Stomach (tissue), 9 donors: ENCODE data around the gene PAQR7. TPM values are rescaled to one million over a fixed set of nuclear protein-coding genes. Genes with fewer than 3 reads are reported as not detected.

ENCODE experiments used
- DNase-seq, 2 donors: peaks; one replicate each; pipeline versions ENCODE4 v3.0.0 to v3.0.0-alpha.2; 2013 to 2019
- H3K27ac ChIP-seq, 5 donors: fragments of 200-600 bp in 4 of 5; sonication (generic) in 4 of 5; one replicate each; pipeline ENCODE4 v1.5.1; 2013 to 2019; ENCODE audit warnings: mild to moderate bottlenecking in 1 of 5, moderate library complexity in 1 of 5
- H3K27me3 ChIP-seq, 3 donors: fragments of 200-600 bp; sonication (generic); one replicate each; pipeline ENCODE4 v1.5.1; 2017 to 2019; ENCODE audit warnings: mixed run types in 1 of 3
- H3K36me3 ChIP-seq, 4 donors: fragments of 200-600 bp; sonication (generic); 1 replicate in 3 of 4; 2 replicates in 1 of 4; pipeline ENCODE4 v1.5.1; 2016 to 2019
- H3K4me1 ChIP-seq, 4 donors: fragments of 200-600 bp; sonication (generic); one replicate each; pipeline ENCODE4 v1.5.1; 2016 to 2019
- H3K4me3 ChIP-seq, 4 donors: fragments of 200-600 bp; sonication (generic) in 3 of 4; one replicate each; pipeline ENCODE4 v1.5.1; 2016 to 2019; ENCODE audit warnings: mild to moderate bottlenecking in 1 of 4
- H3K9me3 ChIP-seq, 4 donors: fragments of 200-600 bp; sonication (generic); one replicate each; pipeline ENCODE4 v1.5.1; 2016 to 2019
- CTCF ChIP-seq, 7 experiments: fragments of 450-650 bp in 4 of 7; fragments of 200-600 bp in 3 of 7; sonication (generic) in 3 of 7; IDR thresholded peaks; one replicate each; pipeline ENCODE4 v1.5.1; 2016 to 2019; ENCODE audit warnings: antibody characterized with exemption in 7 of 7, control low read depth in 2 of 7, mild to moderate bottlenecking in 1 of 7
- EP300 ChIP-seq: sonication (generic); formaldehyde crosslinking; IDR thresholded peaks from one replicate; pipeline ENCODE4 v1.6.1; 2017; ENCODE audit warnings: antibody characterized with exemption
- POLR2A ChIP-seq, 4 donors: fragments of 450-650 bp; IDR thresholded peaks; one replicate each; pipeline ENCODE4 v1.6.1; 2016; ENCODE audit warnings: antibody characterized with exemption in 4 of 4, control low read depth in 2 of 4, mild to moderate bottlenecking in 1 of 4, moderate library complexity in 1 of 4
- POLR2AphosphoS5 ChIP-seq, 3 donors: sonication (generic); formaldehyde crosslinking; IDR thresholded peaks; one replicate each; pipeline ENCODE4 v1.6.1; 2016; ENCODE audit warnings: antibody characterized with exemption in 3 of 3
- WGBS, 5 donors: extraction: QIAGEN DNeasy Blood & Tissue Kit in 3 of 5; methylation state at CpG; one replicate each; pipeline versions ENCODE4 v1.1.5 to v1.1.7; 2013 to 2018; 5-methylcytosine and 5-hydroxymethylcytosine counted together
- intact Hi-C: fragments of 100-400 bp; cut with DNase I; formaldehyde crosslinking; loops from one replicate; pipeline ENCODE4 v1.15.1; 2023; ENCODE audit warnings: low total_unique reads
- polyA plus RNA-seq, 3 donors: library from polyadenylated mRNA; stranded (reverse); fragments of 200-250 nt; gene quantifications; one replicate each; pipeline ENCODE4 v1.2.3, GENCODE V29; 2013
- total RNA-seq, 5 donors: library from RNA; depleted of rRNA; stranded (reverse); fragments of >200 nt; gene quantifications; one replicate each; pipeline versions ENCODE4 v1.1.0 to v1.2.3, GENCODE V29; 2014 to 2016
- donor health status: healthy with polysubstance abuse.
- donor health status: Bipolar disorder and iron deficiency.
- donor health status: healthy.

Gene PAQR7
- total and polyA plus RNA-seq, 8 donors, result 1.8 to 10.5 (median 5.4) TPM

- Histone ChIP-seq H3K4me3 (no peak overlapping the region), H3K9me3 (no peaks in the 10 kb centered on the region), H3K4me1 (peaks cover 22 to 31% (median 29%) of the 10 kb centered on the region in 4 donors), H3K27me3 (no peaks in the 10 kb centered on the region), H3K27ac (no peak overlapping the region), H3K36me3 (no peaks in the 10 kb centered on the region)
- DNase-seq, result no peak
- intact Hi-C loops, result no loop called here
- WGBS, 5 donors, result 46 to 58% (median 54%) methylated on average over 10 of the region's 10 CpGs
- TF ChIP-seq EP300 (no peak), POLR2A (IDR thresholded peaks at IDR 0.05) (no peak), CTCF (IDR thresholded peaks at IDR 0.05) (no peak), POLR2AphosphoS5 (IDR thresholded peaks at IDR 0.05) (no peak)
Observed at GRCh38 chr1:25909040-25909439, 33.5 kb upstream of the PAQR7 start.

- Histone ChIP-seq H3K27me3 (no peaks in the 10 kb centered on the region), H3K4me3 (no peak overlapping the region), H3K4me1 (peaks cover 23 to 40% (median 31%) of the 10 kb centered on the region in 4 donors), H3K27ac (no peak overlapping the region), H3K36me3 (no peaks in the 10 kb centered on the region), H3K9me3 (no peaks in the 10 kb centered on the region)
- TF ChIP-seq POLR2A (IDR thresholded peaks at IDR 0.05), result no peak
- TF ChIP-seq EP300, result no peak
- TF ChIP-seq POLR2AphosphoS5 (IDR thresholded peaks at IDR 0.05), result no peak
- TF ChIP-seq CTCF (IDR thresholded peaks at IDR 0.05), result no peak
- intact Hi-C loops, result no loop called here
- DNase-seq, result no peak
- 61 to 83% (median 73%) methylated on average over 1 of the region's 1 CpG for WGBS, 5 donors
Observed at GRCh38 chr1:25908161-25908560, 32.7 kb upstream of the PAQR7 start.

GRCh38 chr1:25907601-25908000 lies 32.1 kb upstream of the PAQR7 start:
- H3K4me1 ChIP-seq, result peaks cover 23 to 44% (median 31%) of the 10 kb centered on the region in 4 donors
- no peak overlapping the region for H3K4me3 ChIP-seq
- H3K27ac ChIP-seq, result peak overlapping the region in 1 of 5 donors; percentile 86
- 89 to 97% (median 92%) methylated on average over 6 of the region's 6 CpGs for WGBS, 5 donors
- no peaks in the 10 kb centered on the region for H3K27me3 ChIP-seq
- no peak for TF ChIP-seq POLR2A (IDR thresholded peaks at IDR 0.05)
- no peak for TF ChIP-seq EP300
- no peak for TF ChIP-seq CTCF (IDR thresholded peaks at IDR 0.05)
- intact Hi-C loops, result no loop called here
- H3K9me3 ChIP-seq, result no peaks in the 10 kb centered on the region
- H3K36me3 ChIP-seq, result peaks cover 0 to 2% (median 2%) of the 10 kb centered on the region in 4 donors
- DNase-seq, result no peak

GRCh38 chr1:25906644-25907300 lies 31.3 kb upstream of the PAQR7 start:
- TF ChIP-seq POLR2A (IDR thresholded peaks at IDR 0.05) (no peak), EP300 (no peak), POLR2AphosphoS5 (IDR thresholded peaks at IDR 0.05) (no peak), CTCF (IDR thresholded peaks at IDR 0.05) (no peak)
- intact Hi-C loops, result no loop called here

More at GRCh38 chr1:25906644-25907300, 31.3 kb upstream of the PAQR7 start:
- Histone ChIP-seq H3K4me3 (peak overlapping the region; percentile 70 to 98 (median 87)), H3K27ac (peak overlapping the region in 4 of 5 donors; percentile 26 to 86 (median 74)), H3K36me3 (peaks cover 0 to 8% (median 5%) of the 10 kb centered on the region in 4 donors), H3K27me3 (no peaks in the 10 kb centered on the region), H3K9me3 (no peaks in the 10 kb centered on the region), H3K4me1 (peaks cover 23 to 46% (median 31%) of the 10 kb centered on the region in 4 donors)
- peak; percentile 43 to 82 for DNase-seq
- 7 to 26% (median 12%) methylated on average over 18 to 34 of the region's 34 CpGs for WGBS, 5 donors
